ENCODE results near the gene DCP1B. TPM values are rescaled to one million over a fixed set of nuclear protein-coding genes. Genes with fewer than 3 reads are reported as not detected.

The DCP1B gene
- polyA plus RNA-seq, 10 donors = 9.1 to 14.6 (median 12.1) TPM

GRCh38 chr12:1906579-1906978, 97.7 kb downstream of the DCP1B start:
- DNase-seq = no peak

GRCh38 chr12:1904875-1905274, 99.4 kb downstream of the DCP1B start:
- DNase-seq = no peak

- DNase-seq = no peak
Measured at GRCh38 chr12:1896964-1897363, 107.3 kb downstream of the DCP1B start.

Other genes starting within 250 kb of the DCP1B start
- gene LRTM2, start 183.9 kb downstream of the DCP1B start, polyA plus RNA-seq (ENCODE audit: insufficient read length in 10 of 10) = under 1 TPM in 9 of 10 donors, not detected in 1; 0.08 to 0.63 (median 0.27) TPM
- 1 to 10 TPM; 1.3 to 4.4 (median 2.2) TPM for gene CACNA2D4, start 85.8 kb downstream of the DCP1B start, polyA plus RNA-seq (ENCODE audit: insufficient read length in 10 of 10)
- gene CACNA1C, start 48.5 kb upstream of the DCP1B start, polyA plus RNA-seq (ENCODE audit: insufficient read length in 10 of 10) = 1 to 10 TPM; 2.2 to 5.8 (median 3.5) TPM

Measured in muscle of back (tissue), 11 donors.